ENCODE data around the gene SEMA4G.

- no peak for TF ChIP-seq CTCF (IDR thresholded peaks at IDR 0.05)
- TF ChIP-seq POLR2A (IDR thresholded peaks at IDR 0.05), result no peak
Measured at GRCh38 chr10:100983868-100984671, 14.8 kb downstream of the SEMA4G start.

Measured in lower leg skin (tissue), 3 donors.